Measurements from ENCODE around the gene THRB.

THRB gene

DNA sequence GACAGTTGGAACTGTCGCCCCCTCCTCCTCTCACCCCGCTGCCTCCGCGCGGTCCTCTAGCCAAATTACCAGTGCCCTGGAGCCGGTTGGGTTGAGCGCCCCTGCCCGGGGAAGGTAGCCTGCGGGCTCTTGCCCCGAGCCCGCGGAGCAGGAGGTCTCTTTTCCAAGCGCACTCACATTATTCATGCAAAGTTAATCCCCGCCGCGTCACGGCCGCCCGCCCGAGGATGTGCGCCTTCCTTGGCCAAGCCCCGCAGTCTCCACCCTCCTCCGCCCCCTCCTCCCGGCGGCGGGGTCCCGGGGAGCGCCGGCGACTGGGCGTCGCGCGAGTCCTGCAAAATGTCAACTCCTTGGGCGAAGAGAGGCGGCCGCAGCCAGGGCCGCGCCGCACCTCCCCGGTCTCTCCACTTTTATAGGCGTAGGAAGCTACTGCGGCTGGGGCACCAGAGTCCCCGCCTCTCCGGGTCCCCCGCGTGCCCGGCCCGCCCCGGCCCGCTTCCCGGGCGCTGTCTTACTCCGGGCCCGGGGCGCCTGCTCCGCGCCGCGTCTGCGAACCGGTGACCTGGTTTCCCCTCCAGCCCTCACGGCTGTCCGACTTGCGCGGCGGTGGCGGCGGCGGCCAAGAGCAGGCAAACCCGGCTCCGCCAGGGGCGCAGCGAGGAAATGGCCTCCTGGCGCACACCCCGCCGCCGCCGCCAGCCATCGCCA is at the start of gene THRB:
Gene THRB (minus strand): TSS at position 233 of the 708 bp plus-strand sequence.
- DNase-seq (ENCODE audit: low read depth, low spot score) = no peak

DNA sequence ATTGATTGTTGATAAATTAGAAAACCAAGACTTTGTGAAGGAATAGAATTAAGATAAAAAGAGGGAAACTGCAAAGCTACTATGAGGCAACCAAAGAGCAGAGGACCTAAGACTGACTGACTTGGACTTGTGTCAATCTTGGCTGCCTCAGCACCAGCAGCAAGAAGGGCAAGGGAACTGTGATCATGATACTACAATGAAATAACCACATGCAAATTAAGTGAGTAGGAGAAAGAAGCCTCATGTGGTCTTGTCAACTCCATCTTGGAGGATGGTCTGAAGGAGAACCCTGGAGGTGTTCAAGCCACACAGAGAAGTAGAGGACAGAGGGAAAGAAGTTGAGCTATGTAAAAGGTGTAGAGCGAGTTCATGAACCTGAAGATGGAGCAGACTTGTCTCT is 47.3 kb upstream of the THRB start:
- DNase-seq (ENCODE audit: low read depth, low spot score) = no peak

DNA sequence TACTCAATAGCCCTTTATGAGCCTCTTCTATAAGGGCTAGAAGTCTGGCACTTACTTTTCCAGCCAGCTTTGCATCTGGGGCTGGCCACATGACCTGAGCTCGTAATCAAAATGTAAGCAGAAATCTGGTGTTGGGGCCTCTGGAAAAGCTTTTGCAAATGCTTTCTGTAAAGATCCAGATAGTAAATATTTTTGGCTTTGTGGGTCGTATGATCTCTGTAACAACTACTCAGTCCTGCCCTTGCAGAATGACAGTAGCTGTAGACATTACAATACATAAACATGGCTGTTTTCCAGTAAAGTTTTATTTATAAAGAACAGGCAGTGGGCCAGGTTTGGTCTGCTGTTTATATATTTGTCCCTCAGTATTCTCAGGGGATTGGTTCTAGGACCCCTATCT is 46.2 kb upstream of the THRB start:
- DNase-seq (ENCODE audit: low read depth, low spot score) = no peak

DNA sequence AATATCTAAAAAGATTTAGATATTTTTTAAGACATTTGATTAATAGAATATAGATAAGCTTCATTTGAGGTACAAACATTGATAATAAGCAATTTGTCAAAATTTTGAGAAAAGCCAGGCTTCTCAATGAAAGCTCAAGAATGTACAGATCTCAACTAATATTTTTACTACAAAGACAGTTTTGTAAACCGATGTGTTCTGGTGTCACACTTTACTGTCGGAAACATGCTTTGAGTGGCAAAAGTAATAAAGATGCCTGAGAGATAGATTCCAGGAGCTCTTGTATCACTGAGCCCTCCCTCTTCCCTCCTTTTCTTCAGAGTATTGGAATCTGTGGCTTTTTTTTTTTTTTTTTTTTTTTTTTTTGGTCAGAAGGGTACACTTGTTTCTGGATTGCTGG is 45.0 kb upstream of the THRB start:
- DNase-seq (ENCODE audit: low read depth, low spot score) = no peak

DNA sequence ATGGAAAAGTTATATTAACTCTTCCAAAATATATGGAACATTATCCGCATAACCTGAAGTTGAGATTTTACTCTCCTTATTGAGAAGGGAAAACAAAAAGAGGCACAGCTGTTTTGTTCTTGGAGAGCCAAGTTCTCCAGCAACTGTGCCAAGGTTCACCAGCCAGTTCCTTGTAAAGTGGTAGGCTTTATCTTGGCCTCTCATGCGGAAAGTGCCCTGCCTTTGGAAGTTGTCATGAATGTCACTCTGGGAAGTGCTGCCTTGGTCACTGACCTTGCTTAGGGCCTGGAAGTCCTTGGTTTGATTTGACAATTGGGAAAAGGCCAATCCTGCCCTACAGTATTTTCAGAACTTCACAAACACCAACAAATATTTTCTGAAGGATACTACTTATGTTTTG is 44.2 kb upstream of the THRB start:
- no peak for DNase-seq (ENCODE audit: low read depth, low spot score)

DNA sequence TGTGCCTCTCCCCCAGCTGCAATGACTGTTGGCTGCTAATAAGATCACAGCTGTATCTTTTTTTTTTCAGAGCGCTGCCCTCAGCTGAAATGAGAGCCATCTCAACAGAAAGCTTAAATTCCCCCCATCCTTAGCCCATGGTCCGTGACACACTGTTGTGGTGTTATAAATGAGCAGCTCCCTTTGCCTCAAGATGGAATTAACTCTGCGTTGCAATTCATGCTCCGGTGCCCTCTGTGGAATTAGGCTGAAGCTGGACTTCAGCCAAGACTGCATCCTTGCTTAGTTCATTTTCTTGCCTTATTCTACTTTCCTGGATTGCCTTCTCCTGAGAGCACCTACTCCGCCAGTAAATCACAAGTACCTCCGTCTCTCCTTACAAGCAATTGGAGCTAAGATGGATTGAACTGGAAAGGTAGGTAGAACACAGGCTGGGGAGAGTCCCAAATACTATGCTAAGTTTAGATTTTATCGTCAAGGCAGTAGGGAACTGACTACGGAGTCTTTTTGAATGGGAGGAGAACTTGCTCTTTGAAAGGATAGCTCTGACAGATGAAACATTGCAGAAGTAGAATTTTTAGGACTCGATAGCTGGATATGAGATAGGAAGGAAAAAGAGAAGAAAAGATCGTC is 39.0 kb upstream of the THRB start:
- no peak for DNase-seq (ENCODE audit: low read depth, low spot score)

DNA sequence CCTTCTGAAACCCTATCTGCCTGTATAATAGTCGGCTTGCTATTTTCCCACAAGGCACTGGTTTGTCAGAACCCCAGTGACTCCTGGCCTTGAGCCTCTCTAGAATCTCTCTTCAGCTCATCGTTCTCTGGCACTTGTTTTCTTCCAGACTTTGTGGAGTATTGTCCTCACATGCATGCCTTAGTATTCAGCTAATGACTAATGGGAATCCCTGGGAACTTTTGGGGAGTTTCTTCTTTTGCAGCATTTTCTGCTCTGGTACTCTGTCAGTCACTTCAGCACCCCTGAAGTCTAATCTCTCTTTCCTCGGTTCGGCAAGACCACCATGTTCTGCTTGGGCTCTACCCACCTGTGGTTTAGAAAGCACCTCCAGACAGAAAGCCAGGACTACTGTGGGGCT is 35.8 kb upstream of the THRB start:
- DNase-seq (ENCODE audit: low read depth, low spot score) = no peak

DNA sequence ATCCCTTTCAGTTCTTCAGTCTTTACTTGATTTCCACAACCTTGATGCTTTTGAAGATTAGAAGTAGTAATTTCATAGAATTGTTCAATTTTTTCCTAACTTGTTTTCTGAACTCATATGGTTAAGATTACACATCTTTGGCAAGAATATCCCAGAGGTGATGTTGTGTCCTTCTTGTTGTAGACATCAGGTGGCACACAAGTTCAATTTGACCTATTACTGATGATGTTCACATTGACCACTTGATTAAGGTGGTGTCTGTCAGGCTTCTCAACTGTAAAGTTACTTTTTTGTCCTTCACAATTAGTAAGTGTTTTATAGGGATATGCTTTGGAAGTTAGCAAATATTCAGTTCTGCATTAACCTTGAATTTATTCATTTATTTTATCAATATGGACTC is 34.6 kb upstream of the THRB start:
- no peak for DNase-seq (ENCODE audit: low read depth, low spot score)

DNA sequence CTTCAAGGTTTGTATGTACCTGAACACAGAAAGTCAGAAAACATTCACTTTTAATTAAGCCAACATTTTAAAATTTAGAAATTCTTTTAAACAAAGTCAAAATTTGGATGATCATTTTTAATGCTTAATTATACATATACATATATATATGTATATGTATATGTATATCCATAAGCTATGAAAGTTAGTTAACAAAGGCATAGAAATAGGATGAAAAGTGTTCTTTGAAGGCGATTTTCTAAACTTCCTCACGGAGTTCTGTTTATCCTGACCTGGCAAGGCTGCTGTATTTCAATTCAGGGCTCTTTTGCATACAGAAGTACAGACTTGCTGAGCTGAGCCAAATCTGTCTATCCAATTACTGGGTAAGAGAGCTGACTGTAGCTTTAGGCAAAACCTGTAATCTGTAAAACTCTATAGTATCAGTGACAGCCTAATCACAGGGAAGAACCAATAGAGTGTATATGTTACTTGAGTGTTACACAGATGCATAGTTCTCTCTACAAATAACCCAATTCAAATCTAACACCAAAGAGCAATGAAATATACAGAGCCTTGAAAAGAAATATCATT is 32.1 kb upstream of the THRB start:
- no peak for DNase-seq (ENCODE audit: low read depth, low spot score)

DNA sequence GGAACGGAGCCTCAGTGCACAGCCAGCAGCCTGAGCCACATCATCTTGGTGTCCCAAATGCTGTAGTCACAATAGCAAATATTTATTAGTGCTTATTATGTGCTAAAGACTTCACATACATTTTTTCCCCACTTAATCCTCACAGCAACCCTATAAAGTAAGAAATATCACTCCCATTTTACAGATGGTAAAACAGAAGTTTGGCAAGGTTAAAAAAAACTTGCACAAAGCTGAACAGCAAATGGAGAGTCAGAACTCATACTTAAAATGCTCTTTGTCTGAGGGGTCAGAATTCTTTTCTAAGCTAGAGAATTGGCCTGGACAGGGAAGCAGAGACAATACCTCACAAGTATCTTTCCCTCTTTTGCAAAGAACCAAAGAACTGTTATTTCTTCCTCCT is 30.9 kb upstream of the THRB start:
- DNase-seq (ENCODE audit: low read depth, low spot score) = no peak

DNA sequence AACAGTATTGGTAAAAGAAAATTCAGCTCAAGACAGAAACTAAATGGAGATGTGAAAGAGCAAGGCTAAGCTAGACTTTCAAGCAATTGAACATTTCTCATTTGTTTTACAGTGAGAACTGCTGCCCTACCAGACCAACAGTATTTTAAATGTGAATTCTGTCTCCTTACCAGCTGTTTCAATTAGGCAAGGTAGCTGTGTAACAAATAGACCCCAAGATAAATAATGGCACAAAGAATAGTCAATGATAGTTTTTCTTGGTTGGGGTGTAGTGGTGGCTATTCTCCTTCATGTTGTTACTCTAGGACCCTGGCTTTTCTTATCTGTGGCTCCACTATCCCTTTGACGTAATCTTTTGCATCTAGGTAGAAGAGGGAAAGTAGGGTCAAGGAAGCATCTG is 30.4 kb upstream of the THRB start:
- no peak for DNase-seq (ENCODE audit: low read depth, low spot score)

DNA sequence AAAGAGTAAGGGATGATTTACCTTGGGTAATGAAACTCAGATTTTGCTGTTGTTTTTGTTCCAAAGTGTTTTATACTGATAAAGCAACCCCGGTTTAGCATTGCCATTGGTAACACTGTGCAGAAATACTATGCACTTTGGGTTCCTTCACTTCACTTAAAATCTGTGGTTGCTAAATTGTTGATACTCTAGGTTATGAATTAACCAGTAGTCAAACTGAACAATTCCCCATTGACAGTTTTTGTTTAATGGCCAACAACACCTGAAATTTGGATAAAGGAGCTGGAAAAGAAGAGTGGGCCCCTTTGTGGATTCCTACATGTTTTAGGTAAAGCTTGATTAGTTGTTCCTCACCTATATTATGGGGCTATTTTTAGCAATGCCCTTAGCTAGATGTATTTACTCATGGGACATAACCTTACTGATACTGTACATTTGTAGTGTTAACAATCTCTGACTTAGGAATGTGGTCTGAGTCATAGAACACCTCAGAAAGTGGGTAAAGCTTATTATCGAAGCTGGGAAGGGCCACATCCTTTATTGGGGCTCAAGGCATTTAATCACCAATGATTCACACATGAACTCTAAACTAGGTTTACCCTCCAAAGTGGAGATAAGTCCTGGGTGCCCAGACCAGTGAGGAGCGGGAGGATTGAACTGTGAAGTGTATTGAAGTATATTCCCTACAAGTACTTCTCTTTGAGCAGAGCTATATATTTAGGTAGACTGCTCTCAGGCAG is 29.5 kb upstream of the THRB start:
- DNase-seq (ENCODE audit: low read depth, low spot score) = no peak

DNA sequence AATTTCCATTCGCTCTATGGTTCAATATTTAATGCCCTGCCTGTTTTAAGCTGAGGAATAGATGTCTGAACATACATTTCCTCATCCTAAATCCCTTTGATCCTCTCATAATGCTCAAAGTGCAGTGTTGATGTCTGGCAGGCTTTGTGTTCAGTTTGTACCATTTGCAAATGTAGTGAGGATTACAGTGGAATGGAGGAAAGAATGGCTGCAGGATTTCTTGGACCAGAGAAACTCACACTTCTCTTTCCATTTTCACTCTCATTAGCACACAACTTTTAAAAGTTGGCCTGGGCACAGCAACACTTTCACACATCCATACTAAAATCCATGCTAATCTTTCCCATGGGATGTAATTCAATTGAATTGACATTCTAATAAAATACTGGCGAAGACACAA is 28.6 kb upstream of the THRB start:
- no peak for DNase-seq (ENCODE audit: low read depth, low spot score)

DNA sequence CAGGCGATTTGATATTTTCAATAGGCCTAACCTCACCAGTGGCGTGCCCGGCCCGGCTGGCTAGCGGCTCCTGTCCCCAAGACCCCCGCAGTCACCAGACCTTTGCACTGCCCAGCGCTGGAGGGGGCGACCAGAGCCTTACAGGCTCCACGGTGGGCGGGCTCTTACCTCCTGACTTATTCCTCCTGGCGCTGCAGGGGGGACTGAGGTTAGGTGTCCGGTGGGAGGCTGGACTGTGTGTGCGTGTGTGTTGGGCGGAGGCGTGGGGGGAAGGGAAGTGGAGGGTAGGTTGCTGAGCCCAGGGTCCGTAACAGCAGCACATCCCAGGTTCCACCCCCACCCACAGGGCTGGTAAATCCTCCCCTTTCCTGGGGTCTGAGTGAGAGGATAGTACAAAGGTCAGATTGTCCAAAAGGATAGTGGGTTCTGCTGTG is 27.5 kb upstream of the THRB start:
- no peak for DNase-seq (ENCODE audit: low read depth, low spot score)

DNA sequence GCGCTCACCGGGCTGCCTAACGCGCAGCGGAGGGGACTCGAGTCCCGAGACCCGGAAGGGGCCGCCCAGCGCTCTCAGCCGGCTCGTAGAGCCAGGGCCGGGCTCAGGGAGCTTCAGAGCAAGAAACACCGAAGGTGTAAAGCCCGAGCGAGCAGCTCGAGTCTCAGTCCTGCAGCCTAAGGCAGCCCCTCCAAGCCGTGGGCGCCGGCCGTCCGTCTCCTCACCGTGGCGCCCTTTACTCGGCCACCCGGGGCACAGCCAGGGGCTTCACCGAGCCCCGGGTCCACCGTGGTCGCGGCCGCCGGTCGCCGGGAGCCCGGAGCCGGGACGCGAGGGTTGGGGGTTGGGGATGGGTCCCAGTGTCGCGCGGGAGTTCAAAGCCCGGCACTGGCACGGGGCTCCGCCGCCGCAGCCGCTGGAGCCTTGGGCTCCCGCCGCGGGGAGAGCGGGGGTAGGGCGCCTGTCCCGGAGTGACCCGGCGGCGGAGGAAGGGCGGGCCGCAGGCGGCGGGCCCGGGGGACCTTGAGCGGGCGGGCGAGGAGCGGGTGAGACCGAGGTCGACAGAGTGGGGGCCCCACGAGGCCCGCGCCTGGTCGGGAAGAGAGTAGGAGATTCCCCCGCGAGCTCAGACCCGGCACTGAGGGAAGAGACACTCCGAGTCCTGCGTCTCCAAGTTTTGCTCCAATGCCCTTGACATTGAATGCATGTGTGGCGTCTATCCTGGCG is 26.9 kb upstream of the THRB start:
- no peak for DNase-seq (ENCODE audit: low read depth, low spot score)

DNA sequence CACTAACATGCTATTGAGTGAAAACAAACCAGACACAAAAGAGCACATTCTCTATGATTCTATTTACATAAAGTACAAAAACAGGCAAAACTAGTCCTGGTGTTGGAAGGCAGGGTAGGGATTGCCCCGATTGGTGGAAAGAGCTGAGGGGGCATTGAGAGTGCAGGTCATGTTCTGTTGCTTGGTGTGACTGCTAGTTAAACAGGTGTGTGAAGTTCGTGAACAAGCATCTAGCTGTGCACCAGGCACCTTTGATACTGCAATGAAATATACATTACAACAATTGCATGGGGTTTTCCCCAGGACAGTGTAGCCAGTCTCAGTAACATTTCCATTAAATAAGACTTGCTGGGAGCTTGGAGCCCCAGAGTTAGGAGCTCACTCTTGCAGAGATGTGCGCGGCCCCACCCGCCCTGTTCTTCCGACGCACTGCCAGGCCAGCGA is 26.3 kb upstream of the THRB start:
- no peak for DNase-seq (ENCODE audit: low read depth, low spot score)

DNA sequence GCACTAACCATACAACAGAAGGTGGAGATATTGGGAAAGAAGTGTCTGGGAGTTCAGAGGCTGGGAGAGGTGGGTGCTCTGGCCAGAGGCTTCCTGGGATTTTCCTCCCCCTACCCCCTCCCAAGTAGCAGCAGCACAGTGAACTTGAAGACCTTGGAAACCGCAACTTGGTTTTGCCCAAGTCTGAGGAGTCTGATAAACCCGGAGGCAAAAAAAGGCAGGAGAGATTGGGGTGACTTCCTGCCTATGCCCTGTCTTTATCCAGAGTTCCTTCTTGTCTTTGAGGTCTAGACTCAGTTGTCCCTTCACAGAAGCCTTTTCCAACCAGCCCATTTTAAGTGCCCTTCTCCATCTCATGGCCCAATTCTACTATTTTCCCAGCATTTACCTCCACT is 25.4 kb upstream of the THRB start:
- no peak for DNase-seq (ENCODE audit: low read depth, low spot score)

DNA sequence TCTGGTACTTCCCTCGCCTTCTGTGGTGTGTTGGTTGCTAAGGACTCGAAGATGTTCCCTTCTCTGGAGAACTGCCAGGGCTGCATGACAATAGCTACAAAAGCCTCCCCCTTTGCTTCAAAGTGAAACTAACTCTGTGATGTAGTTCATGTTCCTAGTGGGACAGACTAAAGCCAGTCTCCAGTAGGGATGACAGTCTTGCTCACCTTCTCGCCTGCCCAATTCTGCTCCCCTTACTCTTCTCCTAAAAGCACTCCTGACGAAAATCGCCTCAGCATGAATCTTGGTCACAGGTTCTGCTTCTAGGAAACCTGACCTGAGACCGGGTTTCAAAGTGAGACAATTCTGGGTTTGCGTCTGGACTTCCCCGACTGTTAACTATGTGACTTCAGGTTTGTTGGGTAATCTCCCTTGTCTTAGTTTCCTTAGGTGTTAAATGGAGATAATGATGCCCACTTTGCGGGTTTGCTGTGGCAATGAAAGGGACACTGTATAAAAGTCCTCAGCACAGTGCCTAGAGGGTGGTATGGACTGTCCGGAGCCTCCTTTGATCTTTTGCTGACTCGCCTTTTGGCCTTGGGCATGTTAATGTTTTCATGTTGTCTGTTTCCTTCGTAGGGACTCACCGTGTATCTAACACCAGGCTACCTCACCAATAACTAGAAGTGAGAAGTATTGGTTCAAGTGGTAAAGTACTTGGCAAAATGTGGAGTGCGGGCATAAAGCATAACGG is 24.9 kb upstream of the THRB start:
- DNase-seq (ENCODE audit: low read depth, low spot score) = no peak

DNA sequence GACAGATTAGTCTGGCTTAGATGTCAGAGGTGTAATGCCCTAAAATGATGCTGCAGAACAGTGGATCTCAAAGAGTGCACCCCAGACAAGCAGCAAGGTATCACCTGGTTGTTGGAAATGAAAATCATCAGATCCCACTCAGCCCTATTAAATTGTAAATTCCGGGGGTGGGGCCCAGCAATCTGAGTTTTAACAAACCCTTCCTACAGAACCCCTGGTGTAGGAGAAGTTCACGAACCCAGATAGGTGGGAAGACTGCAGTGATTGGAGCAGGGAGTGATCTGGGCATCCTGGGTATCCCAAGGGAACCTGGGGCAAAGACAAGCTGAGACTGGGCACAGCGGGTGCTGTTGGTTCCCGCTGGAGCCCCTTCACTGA is 24.3 kb upstream of the THRB start:
- no peak for DNase-seq (ENCODE audit: low read depth, low spot score)

DNA sequence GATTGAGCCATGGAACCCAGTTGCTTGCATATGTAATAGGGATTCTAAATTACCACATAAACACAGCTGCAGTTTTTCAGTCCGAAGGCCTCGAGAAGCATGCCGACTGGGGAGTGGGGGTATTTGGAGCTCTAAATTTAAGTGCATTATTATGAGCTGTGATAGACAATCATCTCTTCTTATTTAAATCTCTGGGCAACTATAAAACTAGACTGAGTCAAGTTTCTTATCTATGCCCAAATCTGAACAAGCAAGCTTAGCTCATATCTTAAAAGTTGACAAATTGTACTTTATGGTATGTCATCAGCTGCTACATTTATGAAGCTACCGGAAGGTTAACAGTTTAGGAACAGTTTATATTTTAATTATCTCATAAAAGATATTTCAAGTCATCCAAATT is 19.5 kb upstream of the THRB start:
- no peak for DNase-seq (ENCODE audit: low read depth, low spot score)

DNA sequence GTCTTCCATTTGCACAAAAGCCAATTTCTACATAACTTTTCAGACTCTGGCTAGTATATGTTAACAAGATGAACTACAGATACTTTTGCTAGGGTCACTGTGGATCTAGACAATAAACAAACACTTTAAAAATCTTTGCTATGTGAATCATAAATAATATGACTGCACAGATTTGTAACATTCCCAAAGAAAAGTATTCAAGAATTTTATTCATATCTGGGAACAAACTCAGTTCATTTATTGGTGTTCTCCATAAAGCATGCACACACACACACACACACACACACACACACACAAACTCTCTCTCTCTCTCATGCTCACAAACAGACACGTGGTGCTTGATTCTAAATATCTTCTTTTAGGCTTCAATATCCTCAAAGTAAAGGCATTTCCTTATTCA is 18.8 kb upstream of the THRB start:
- no peak for DNase-seq (ENCODE audit: low read depth, low spot score)

Data from iPS DF 19.7 (cell line).